HG03097 (cell line): ENCODE results near the gene AP1B1.
"Not testable (repeated sequence)": the region's sequence is repeated elsewhere in the genome, so short reads cannot be mapped to it uniquely, and the experiment has no call there.

Source experiments
- ATAC-seq: cut with Tn5 transposase; IDR thresholded peaks from one replicate; pipeline ENCODE4 v1.9.1; 2021; ENCODE audit not compliant: unreplicated experiment, low FRiP score

AP1B1 gene

GRCh38 chr22:29387921-29388758 lies at the start of gene AP1B1:
AP1B1 (minus strand) TSS chr22:29388570; CDS start chr22:29367243, 21,327 bp downstream.
- peak; percentile 68 for ATAC-seq

- ATAC-seq, result no peak
These were observed 47.1 kb upstream of the AP1B1 start for GRCh38 chr22:29435236-29436136.

- no peak for ATAC-seq
These were observed 45.9 kb upstream of the AP1B1 start for GRCh38 chr22:29434288-29434687.

- ATAC-seq, result no peak
These were observed 45.5 kb upstream of the AP1B1 start for GRCh38 chr22:29433856-29434255.

- ATAC-seq, result no peak
These were observed 43.6 kb upstream of the AP1B1 start for GRCh38 chr22:29431986-29432385.

- no peak for ATAC-seq
These were observed 38.9 kb upstream of the AP1B1 start for GRCh38 chr22:29427176-29427760.

GRCh38 chr22:29426476-29426875 lies 38.1 kb upstream of the AP1B1 start:
- no peak for ATAC-seq

- not testable (repeated sequence) for ATAC-seq
These were observed 30.3 kb upstream of the AP1B1 start for GRCh38 chr22:29418704-29419103.

GRCh38 chr22:29414951-29415591 lies 26.7 kb upstream of the AP1B1 start:
- ATAC-seq, result peak; percentile 42

- ATAC-seq, result not testable (repeated sequence)
These were observed 24.4 kb upstream of the AP1B1 start for GRCh38 chr22:29412772-29413171.

GRCh38 chr22:29411569-29412211 lies 23.3 kb upstream of the AP1B1 start:
- peak; percentile 53 for ATAC-seq

GRCh38 chr22:29408940-29409339 lies 20.6 kb upstream of the AP1B1 start:
- no peak for ATAC-seq

- not testable (repeated sequence) for ATAC-seq
These were observed 13.2 kb upstream of the AP1B1 start for GRCh38 chr22:29401538-29401937.

GRCh38 chr22:29400576-29400975 lies 12.2 kb upstream of the AP1B1 start:
- no peak for ATAC-seq

GRCh38 chr22:29397791-29398190 lies 9.4 kb upstream of the AP1B1 start:
- ATAC-seq, result no peak

- ATAC-seq, result no peak
These were observed 7.8 kb upstream of the AP1B1 start for GRCh38 chr22:29396126-29396525.

GRCh38 chr22:29394931-29395581 lies 6.7 kb upstream of the AP1B1 start:
- ATAC-seq, result no peak

GRCh38 chr22:29393019-29393608 lies 4.7 kb upstream of the AP1B1 start:
- ATAC-seq, result no peak

GRCh38 chr22:29391546-29391945 lies 3.2 kb upstream of the AP1B1 start:
- no peak for ATAC-seq
